Non-pigmented ciliary epithelial cell (primary cell): ENCODE results near the gene SDC3.

Experiments
- DNase-seq: peaks from one replicate; pipeline ENCODE4 v3.0.0-alpha.2; 2010; ENCODE audit warnings: low read depth

SDC3 gene

DNA sequence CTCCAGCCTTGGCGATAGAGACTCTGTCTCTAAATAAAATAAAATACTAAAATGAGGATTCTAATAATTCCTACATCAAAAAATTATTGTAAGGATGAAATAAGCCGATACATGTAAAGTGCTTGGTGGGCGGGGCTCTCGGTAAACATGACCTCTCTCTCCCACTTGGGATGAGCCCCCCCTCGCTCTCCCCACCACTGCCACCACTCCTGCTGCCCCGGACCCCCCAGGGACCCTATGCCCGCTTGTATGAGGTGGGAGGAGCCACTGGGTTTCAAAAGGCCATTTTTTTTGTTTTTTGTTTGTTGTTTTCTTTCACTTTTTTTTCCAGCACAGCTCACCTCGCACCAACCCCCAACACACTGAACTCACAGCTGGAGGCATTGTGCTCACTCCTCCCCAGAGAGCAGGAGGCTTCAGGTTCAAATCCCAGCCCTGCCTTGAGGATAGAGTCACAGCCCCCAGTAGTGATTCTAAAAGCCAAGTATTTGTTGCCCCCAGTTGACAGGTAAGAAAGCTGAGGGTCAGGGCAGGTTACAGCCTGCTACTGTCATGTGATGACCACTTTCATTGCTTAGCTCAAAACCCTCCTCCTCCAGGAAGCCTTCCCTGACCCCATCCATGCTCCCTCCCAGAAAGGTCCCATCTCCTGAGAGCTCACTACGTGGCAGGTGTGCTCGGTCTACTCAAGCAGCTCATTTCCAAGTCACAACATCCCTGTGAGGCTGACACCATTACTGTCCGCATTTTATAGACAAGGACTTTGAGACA lies 4.2 kb downstream of the SDC3 start:
- DNase-seq = no peak

GRCh38 chr1:30903343-30904034 lies 5.1 kb downstream of the SDC3 start:
- DNase-seq = no peak

- DNase-seq = no peak
These were observed 5.8 kb downstream of the SDC3 start for GRCh38 chr1:30902593-30903290.

GRCh38 chr1:30901798-30902581 lies 6.6 kb downstream of the SDC3 start:
- DNase-seq = no peak

GRCh38 chr1:30900931-30901560 lies 7.5 kb downstream of the SDC3 start:
- no peak for DNase-seq

DNA sequence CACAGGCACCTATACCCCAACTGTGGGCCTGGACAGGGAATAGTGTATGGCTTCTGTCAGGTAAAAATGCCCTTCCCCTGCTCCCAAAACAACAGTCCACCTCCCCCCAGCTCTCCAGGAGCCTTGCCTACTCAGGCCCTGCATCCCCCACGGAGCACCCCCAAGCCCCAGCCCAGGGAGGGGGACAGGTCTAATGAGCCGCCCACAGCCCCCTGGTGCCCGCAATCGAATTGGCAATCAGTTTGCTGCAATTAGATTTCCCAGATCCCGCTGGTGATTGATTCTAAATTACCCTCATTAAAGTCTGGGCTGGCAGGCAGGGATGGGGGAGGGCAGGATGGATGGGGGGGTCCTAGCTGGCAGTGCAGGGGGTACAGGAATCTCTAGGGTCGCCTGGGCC lies 8.1 kb downstream of the SDC3 start:
- no peak for DNase-seq

DNA sequence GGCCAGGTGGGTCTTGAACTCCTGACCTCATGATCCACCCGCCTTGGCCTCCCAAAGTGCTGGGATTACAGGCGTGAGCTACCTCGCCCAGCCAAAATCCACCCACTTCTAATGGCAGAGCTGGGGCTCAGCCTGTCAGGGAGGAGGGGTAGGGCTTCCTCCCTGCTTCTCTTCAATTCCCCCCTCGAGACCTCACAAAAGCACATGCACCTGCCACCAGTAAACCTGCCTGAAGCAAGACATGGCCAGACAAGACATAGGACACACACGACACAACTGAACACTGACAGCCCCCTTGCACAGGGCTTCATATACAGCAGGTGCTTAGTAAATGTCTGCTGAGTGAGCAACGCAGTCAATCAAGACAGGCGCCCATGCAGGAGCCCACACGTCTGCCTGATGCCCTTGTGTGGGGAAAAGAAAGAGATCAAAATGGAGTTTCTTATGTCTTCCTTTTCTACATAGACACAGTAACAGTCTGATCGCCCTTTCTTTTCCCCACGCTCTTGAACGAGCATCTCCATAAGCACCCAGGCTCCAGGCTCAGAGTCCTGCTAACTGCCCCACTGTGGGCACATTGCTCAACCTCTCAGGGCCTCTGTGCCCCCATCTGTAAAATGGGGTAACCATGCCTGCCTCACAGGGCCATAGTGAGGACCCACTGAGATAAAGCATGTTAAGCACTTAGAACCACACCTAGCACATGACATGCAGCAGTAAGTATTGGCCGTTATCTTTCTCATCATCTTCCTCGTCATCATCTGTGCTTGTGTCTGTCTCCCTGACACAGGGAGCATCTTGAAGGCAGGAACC lies 8.8 kb downstream of the SDC3 start:
- no peak for DNase-seq

DNA sequence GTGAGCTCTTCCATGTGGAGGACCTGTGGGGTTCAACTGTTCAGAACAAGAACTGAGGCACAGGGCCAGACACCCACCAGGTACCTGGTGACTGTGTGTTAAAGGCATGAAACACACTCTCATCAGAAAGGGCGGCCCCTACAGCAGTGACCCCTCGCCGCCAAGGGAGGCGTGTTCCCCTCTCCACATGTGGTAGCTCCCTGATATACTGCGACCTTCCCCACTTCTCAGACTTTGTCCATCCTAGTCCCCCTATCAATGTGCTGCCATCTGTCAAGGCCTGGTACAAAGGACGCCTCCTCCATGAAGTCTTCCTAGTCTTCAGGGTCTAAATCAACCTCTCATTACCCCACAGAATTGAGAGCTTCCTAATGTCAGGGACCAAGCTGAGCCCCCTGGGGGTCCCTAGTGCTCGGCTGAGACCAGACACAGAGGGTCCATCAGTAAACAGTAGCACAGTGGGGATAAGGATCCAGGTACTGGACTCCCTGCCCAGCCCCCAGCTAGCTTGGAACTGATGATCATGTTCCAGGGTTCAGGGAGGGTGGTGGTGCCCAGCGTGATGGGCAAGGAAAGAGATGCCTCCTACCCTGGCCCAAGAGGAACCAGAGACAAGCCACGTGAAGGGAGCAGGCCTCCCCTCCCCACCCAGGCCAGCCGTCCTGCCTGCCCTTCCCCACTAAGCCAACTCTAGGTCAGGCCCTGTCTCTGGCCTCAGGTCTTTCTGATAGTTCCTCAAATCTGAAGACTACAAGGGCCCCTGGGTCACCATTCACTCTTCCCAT lies 10.3 kb downstream of the SDC3 start:
- DNase-seq = no peak

GRCh38 chr1:30896905-30897304 lies 11.7 kb downstream of the SDC3 start:
- no peak for DNase-seq

GRCh38 chr1:30895944-30896660 lies 12.5 kb downstream of the SDC3 start:
- DNase-seq = no peak

DNA sequence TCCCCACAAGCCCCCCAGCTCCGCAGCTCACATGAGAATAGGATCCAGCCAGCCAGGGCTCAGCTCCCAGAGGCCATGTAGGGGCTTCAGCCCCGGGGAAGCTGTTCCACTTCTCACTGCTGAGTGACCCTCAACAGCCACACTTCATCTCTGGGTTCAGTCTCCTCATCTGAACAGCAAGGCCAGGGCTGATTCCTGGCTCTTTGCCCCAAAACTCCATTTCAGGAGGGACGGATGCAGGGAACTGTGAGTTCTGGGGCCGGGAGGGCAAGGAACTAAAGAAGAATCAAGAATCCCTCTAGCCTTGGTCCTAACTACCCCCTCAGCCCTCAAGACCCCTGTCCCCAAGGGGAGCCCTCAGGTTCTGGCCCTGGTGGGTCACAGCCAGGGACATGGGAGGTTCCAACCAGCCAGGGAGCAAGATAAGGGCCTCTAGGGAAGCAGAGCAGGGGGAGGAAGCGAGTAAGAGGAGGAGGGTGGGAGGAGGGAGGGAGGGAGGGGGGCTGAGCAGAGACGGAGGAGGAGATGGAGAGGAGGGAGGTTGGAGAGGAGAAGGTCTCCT lies 13.1 kb downstream of the SDC3 start:
- DNase-seq = no peak

DNA sequence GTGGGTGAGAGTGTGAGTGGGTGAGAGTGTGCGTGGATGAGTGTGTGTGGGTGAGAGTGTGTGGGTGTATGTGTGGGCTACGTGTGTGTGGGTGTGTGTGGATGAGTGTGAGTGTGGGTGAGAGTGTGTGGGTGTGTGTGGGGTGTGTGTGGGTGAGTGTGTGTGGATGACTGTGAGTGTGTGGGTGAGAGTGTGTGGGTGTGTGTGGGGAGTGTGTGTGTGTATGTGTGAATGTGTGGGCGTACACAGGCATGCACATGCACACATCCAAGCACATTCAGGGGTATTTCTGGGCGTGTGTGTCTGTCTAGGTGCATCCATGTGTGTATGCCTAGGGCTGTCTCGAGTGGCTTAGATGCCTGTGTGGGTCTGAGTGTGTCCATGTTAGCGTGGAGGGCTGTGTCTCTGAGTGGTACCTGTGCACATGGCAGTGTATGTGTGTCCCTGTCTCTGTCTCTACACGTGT lies 14.0 kb downstream of the SDC3 start:
- no peak for DNase-seq

- DNase-seq = no peak
These were observed 14.6 kb downstream of the SDC3 start for GRCh38 chr1:30893776-30894507.

DNA sequence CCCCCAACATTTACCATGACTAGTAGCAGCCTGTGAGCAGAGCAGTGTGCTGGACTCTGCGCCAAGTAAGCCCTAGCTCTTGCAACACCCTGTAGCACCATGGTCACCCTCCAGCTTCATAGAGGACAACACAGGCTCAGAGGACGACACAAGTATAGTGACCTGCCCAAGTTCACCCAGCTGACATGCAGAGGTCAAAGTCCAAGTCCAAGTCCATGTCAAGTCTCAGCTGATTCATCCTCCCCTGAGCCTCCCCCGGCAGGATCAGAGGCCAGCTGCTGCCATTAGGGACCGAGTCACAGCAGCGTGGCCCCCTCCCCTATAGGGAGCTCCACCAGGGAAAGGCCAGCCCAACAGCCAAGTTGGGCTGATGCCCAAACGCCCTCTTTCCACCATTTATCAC lies 15.9 kb downstream of the SDC3 start:
- no peak for DNase-seq

DNA sequence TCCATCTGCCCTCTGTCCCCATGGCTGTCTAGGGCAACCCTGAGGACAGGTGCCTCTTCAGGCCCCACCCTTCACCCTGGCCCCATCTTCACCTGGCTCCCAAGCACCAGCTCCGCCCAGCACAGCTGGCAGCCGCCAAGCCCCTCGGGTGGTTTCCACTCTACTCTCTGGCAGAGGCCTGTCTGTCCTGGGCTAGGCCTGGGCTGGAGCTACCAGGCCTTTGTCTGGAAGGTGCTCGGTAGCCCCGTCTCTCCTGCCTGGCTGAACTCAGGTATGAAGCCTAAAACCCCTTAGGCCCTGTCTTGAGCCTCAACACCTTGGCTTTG lies 17.4 kb downstream of the SDC3 start:
- no peak for DNase-seq

DNA sequence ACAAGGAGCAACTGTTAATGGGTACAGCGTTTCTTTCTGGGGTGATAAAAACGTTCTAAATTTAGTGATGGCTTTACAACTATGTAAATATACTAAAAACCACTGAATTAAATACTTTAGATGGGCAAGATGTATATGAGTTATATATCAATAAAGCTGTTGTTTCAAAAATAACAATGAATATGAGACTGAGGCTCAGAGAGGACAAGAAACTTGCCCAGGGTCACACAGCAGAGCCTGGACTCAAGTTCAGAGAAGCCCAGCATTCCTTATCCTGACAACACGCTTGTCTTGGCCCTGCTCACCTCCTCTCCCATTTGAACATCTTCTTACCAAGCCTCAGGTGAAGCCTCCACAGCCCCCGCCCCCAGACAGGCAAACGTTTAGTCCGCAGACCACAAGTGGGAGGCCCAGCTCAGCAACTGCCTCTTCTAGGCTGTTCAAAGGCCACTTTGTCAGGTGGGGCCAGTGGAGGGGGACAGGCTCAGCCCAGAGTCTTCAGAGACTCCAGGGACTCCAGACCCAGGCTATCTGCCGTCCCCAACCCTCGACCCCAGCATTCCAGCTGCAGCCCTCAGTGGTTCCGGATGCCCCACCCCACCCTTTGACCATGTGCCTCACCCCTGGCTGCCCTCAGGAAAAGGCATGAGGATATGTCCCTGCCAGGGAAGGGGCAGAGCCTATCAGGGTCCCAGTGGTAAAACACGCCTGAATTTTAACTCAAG lies 17.9 kb downstream of the SDC3 start:
- DNase-seq = no peak

DNA sequence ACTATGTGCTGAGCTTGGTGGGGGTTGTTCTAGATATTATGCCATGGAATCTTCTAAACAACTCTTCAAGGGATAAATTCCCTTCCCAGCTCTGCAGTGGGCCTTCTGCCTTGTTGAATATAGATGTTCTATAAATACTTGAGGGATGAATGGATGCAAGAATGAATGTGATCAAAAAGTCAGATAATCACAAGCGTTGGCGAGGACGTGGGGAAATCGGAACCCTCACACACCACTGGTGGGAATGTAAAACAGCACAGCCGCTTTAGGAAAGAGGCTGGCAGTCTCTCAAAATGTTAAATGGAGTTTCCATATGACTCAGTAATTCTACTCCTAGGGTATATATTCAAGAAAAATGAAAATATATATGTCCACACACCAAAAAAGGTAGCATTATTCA lies 19.0 kb downstream of the SDC3 start:
- no peak for DNase-seq

- no peak for DNase-seq
These were observed 19.6 kb downstream of the SDC3 start for GRCh38 chr1:30888975-30889374.
